B cell (primary cell): Measurements from ENCODE around the gene SATB1.

Experiments used
- EZH2 ChIP-seq: IDR thresholded peaks from 2 replicates; pipeline ENCODE4 v1.6.1; 2012; ENCODE audit warnings: borderline replicate concordance, low read depth, mild to moderate bottlenecking, moderate library complexity, low read length; ENCODE audit not compliant: insufficient read depth, poor library complexity, severe bottlenecking
- TF ChIP-seq, protein P1 (sequence below): fragments of 200-600 bp; IDR thresholded peaks from one replicate; pipeline ENCODE4 v1.8.0; 2022; ENCODE audit warnings: antibody characterized with exemption, mild to moderate bottlenecking

DNA sequence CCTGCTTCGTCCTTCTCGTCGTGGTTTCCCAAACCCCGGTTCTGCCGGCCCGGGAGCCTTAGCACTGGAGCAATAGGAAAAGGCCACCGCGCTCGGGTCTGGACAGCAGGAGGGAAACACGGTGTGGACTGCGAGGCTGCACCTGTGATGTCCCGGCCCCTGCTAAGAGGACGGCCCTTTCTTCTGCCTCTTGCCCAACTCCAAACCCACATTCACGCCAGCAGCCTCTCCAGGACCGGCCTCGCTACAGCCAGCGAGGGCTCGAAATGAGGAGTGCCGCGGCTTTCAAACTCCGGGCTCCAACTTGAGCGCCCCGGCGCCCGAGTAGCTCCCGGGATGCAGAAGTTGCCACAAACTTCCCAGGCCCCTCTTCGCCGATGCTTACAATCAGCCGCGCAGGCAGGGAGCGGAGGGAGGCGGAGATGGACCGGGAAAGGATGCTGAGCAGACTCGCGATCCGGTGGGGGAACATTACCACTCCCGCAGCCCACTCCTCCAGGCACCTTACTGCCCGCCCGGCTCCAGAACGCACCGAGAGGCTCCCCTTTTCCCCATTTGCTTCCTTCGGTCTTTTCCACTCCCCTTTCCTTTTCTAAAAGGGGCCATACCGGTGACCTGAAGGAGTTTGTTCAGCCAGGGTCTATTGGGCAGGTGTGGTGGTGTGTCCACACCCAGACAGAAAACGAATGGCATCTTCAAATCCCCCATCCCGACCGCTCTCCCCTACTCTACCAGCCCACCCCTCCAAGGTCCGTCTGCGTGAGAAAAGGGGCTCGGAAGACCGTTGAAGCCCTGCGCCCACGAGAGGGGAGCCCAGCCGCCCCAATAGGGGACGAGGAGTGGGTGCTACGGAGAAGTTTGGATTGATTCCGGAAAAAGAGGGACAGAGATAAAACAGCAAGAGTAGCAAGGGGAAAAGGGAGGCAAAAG lies 18.8 kb upstream of the SATB1 start:
- TF ChIP-seq, protein P1, sequence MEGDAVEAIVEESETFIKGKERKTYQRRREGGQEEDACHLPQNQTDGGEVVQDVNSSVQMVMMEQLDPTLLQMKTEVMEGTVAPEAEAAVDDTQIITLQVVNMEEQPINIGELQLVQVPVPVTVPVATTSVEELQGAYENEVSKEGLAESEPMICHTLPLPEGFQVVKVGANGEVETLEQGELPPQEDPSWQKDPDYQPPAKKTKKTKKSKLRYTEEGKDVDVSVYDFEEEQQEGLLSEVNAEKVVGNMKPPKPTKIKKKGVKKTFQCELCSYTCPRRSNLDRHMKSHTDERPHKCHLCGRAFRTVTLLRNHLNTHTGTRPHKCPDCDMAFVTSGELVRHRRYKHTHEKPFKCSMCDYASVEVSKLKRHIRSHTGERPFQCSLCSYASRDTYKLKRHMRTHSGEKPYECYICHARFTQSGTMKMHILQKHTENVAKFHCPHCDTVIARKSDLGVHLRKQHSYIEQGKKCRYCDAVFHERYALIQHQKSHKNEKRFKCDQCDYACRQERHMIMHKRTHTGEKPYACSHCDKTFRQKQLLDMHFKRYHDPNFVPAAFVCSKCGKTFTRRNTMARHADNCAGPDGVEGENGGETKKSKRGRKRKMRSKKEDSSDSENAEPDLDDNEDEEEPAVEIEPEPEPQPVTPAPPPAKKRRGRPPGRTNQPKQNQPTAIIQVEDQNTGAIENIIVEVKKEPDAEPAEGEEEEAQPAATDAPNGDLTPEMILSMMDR = no peak
- TF ChIP-seq EZH2 = no peak
